GM10248 (cell line): Measurements from ENCODE around the gene CHST8.

Experiments used
- CTCF ChIA-PET: fragments of 300-600 bp; sonication (Branson Sonifier 250); formaldehyde crosslinking; extraction: SDS; loops from one replicate; lab custom pipeline; 2021; ENCODE audit warnings: antibody characterized with exemption; lab: Yijun Ruan, JAX
- POLR2A ChIA-PET: fragments of 350-650 bp; sonication (Branson Sonifier 250); formaldehyde crosslinking; extraction: SDS; loops from one replicate; lab custom pipeline; 2020; ENCODE audit warnings: antibody characterized with exemption; lab: Yijun Ruan, JAX
- DNase-seq: peaks from one replicate; pipeline ENCODE4 v3.0.0; 2012; ENCODE audit errors: extremely low spot score
- CTCF ChIP-seq: IDR thresholded peaks from 2 replicates; pipeline ENCODE4 v1.5.1; 2012; ENCODE audit warnings: mild to moderate bottlenecking, low read depth; ENCODE audit errors: extremely low read depth, missing control alignments, control extremely low read depth

CHST8 gene, protein sequence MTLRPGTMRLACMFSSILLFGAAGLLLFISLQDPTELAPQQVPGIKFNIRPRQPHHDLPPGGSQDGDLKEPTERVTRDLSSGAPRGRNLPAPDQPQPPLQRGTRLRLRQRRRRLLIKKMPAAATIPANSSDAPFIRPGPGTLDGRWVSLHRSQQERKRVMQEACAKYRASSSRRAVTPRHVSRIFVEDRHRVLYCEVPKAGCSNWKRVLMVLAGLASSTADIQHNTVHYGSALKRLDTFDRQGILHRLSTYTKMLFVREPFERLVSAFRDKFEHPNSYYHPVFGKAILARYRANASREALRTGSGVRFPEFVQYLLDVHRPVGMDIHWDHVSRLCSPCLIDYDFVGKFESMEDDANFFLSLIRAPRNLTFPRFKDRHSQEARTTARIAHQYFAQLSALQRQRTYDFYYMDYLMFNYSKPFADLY

DNA sequence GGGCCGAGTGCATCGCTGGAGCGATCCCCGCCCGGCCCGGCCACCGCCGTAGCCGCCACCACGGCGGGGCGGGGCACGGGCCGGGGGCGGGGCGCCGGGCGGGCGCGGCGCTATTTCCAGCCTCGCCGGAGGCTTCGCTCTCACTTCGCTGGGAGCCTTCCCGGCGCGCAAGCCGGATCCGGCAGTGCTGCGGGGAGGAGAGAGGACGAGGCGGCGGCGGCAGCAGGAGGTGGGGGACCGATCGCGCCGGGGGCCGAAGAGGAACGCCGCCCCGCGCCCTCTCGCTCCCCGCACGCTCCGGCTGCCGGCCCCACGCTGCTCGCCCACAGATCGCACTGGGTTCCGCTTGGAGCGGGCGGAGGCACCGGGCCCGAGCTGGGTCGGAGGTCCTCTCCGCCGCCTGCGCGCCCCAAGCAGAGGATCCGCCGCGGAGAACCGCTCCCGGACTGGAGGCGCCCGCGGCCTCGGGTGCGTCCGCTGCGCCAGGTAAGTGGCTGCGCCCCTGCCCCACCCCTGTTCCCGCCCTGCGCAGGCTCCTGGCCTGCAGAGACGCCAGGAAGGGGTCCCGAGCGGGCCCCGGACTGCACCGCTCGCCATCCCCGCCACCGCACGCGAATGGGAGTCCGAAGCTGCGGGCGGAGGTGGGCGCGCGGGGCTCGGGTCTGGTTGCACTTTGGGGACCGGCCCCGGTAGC lies at the start of gene CHST8:
TSS of gene CHST8 (plus strand) at position 143 of the 694 bp plus-strand sequence. CDS start 67,309 bp downstream, outside the sequence.
- TF ChIP-seq CTCF = no peak
- POLR2A ChIA-PET = no interaction called here
- peak; percentile 28 for DNase-seq
- CTCF ChIA-PET = no interaction called here

DNA sequence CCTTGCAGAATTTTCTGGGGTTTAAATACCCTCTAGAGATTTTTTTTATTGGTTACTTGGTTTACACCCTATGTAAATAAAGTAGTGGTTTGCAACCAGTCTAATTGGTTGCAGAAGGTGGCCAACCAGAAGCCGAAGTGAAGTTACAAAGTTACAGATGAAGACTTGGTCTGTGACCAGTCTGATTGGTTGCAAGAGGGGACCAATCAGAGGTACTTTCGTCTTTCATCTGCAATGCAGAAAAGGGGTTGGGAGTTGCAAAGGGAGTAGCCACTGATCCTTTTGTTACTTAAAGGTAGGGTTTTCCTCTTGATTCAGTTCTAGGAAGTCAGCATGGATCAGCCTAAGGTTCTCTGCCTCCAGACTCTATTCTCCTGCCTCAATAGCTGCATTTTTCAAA lies 48.8 kb upstream of the CHST8 start:
- POLR2A ChIA-PET = no interaction called here
- no peak for TF ChIP-seq CTCF
- CTCF ChIA-PET = no interaction called here
- DNase-seq = no peak

DNA sequence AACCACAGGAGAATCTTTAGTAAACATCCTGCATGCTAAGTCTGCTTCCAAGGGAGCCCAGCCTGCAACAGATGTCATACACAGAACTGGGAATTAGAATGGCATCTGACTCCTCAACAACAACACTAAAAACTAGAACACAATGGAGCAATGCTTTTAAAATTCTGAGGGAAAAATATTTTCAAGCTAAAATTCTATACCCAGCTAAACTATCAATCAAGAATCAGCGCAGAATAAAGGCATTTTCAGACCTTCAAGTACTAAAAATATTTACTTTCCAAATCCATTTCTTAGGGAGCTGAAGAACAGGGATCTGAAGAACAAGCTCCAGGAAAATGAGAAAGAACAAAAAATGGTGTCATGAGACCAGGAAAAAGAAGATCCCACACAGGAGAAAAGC lies 46.9 kb upstream of the CHST8 start:
- ChIA-PET CTCF (no interaction called here), POLR2A (no interaction called here)
- no peak for DNase-seq
- TF ChIP-seq CTCF = no peak

GRCh38 chr19:33578697-33579096 lies 43.1 kb upstream of the CHST8 start:
- TF ChIP-seq CTCF = no peak
- CTCF ChIA-PET = interaction anchor here (0.8 kb wide), 1 partner anchor 199 kb away, joined by 3 read pairs; no protein-coding TSS in a partner anchor
- POLR2A ChIA-PET = no interaction called here
- DNase-seq = no peak

GRCh38 chr19:33580026-33580644 lies 41.6 kb upstream of the CHST8 start:
- ChIA-PET CTCF (interaction anchor here (1.6 kb wide), 1 partner anchor 8 kb away, joined by 3 read pairs; no protein-coding TSS in a partner anchor), POLR2A (no interaction called here)
- TF ChIP-seq CTCF = no peak
- no peak for DNase-seq

DNA sequence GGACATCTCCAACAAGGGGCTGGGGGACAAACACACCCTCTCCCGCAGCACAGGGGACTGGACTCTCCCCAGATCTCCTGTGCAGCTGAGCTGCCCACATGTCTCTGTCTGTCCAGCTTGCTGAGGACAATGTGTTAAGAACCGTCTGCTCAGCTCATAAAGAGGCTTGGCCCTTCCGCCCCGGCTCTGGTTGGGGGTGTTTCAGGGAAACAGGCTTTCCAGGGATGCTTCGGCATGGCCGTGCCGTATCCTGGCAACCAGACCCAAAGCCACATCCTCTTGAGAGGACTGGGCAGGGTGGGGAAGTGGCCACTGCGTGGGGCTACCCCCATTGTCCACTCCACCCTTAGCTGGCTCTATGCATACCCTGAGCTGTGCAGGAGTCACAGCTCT lies 41.1 kb upstream of the CHST8 start:
- no peak for TF ChIP-seq CTCF
- ChIA-PET CTCF (interaction anchor here (1.6 kb wide), 1 partner anchor 9 kb away, joined by 3 read pairs; no protein-coding TSS in a partner anchor), POLR2A (no interaction called here)
- no peak for DNase-seq
